Kidney (tissue), 14 donors: ENCODE data around the gene FOXO1. TPM values are rescaled to one million over a fixed set of nuclear protein-coding genes. Genes with fewer than 3 reads are reported as not detected.

ENCODE experiments used
- DNase-seq, 5 donors: peaks; one replicate each; pipeline ENCODE4 v3.0.0-alpha.2; 2013 to 2020
- FAIRE-seq: peaks from 2 replicates; lab custom pipeline; 2012; peaks lifted over from hg19 to GRCh38; lab: Jason Lieb, UNC
- H3K27ac ChIP-seq, 2 donors: one replicate each; pipeline ENCODE4 v1.7.0; 2013; ENCODE audit warnings: low read depth in 2 of 2, low read length in 2 of 2, inconsistent platforms in 1 of 2
- H3K27me3 ChIP-seq: one replicate; pipeline ENCODE4 v1.7.1; 2013; ENCODE audit warnings: low read length, inconsistent platforms; ENCODE audit not compliant: control insufficient read depth, insufficient read depth
- H3K36me3 ChIP-seq, 3 donors: one replicate each; pipeline versions ENCODE4 v1.7.0 to v1.7.1; 2013; ENCODE audit warnings: low read length in 3 of 3, control low read depth in 1 of 3, inconsistent platforms in 1 of 3; ENCODE audit not compliant: insufficient read depth in 3 of 3, control insufficient read depth in 2 of 3
- H3K4me1 ChIP-seq, 3 donors: one replicate each; pipeline versions ENCODE4 v1.7.0 to v1.7.1; 2013; ENCODE audit warnings: low read length in 3 of 3, inconsistent platforms in 1 of 3, low read depth in 1 of 3; ENCODE audit not compliant: control insufficient read depth in 2 of 3, insufficient read depth in 2 of 3
- H3K4me3 ChIP-seq, 3 donors: one replicate each; pipeline versions ENCODE4 v1.7.0 to v1.8.1; 2013; ENCODE audit warnings: low read length in 3 of 3, control low read depth in 1 of 3, inconsistent platforms in 1 of 3
- H3K9ac ChIP-seq, 3 donors: one replicate each; pipeline versions ENCODE4 v1.7.0 to v1.7.1; 2013; ENCODE audit warnings: low read length in 3 of 3, control low read depth in 1 of 3, inconsistent platforms in 1 of 3
- H3K9me3 ChIP-seq, 3 donors: one replicate each; pipeline versions ENCODE4 v1.7.0 to v1.7.1; 2013; ENCODE audit warnings: low read length in 3 of 3, control low read depth in 1 of 3, inconsistent platforms in 1 of 3; ENCODE audit not compliant: control insufficient read depth in 2 of 3, insufficient read depth in 1 of 3
- CTCF ChIP-seq: IDR thresholded peaks from 3 replicates; pipeline ENCODE4 v1.5.1; 2012; ENCODE audit warnings: mild to moderate bottlenecking, moderate library complexity, borderline replicate concordance; ENCODE audit not compliant: insufficient read depth; ENCODE audit errors: extremely low read depth
- intact Hi-C: fragments of 100-400 bp; cut with DNase I; formaldehyde crosslinking; loops from one replicate; pipeline ENCODE4 v1.11.1; 2022
- polyA plus RNA-seq: library from polyadenylated mRNA; stranded (reverse); fragments of 350-450 nt; fragmentation: Illumina TruSeq; extraction: RNeasy Lipid Tissue Mini Kit (QIAGEN cat#74804); gene quantifications from one replicate; pipeline ENCODE4 v1.2.3, GENCODE V29; 2014; ENCODE audit warnings: low read depth, low replicate concordance; ENCODE audit not compliant: insufficient read depth
- total RNA-seq: library from RNA; stranded (reverse); fragmentation: NEBNext Ultra II Directional; extraction: Animal tissue kit (Norgen Biotek cat#: 25700); gene quantifications from one replicate; pipeline ENCODE4 v1.2.1, GENCODE V29; 2021
- donor health status: control.
- donor health status: control.
- donor health status: control.
- donor health status: control.
- donor health status: control.
- donor health status: DM: yes; HTN: yes; CAD: no.
- donor health status: Normal renal cell carcinoma (clear cell type).

Gene FOXO1
- total and polyA plus RNA-seq, 2 donors from 2014 or later = 8.6 to 54.6 TPM

GRCh38 chr13:40598569-40598968 is 67.9 kb downstream of the FOXO1 start:
- Histone ChIP-seq H3K9me3 (no peaks in the 10 kb centered on the region), H3K9ac (no peak overlapping the region), H3K4me3 (no peak overlapping the region), H3K27ac (no peak overlapping the region), H3K36me3 (no peaks in the 10 kb centered on the region), H3K27me3 (no peaks in the 10 kb centered on the region), H3K4me1 (peaks cover 0 to 30% (median 27%) of the 10 kb centered on the region in 3 donors)
- FAIRE-seq = no peak
- DNase-seq = no peak
- intact Hi-C loops = no loop called here
- TF ChIP-seq CTCF = no peak

GRCh38 chr13:40597735-40598365 is 68.6 kb downstream of the FOXO1 start:
- intact Hi-C loops = no loop called here
- Histone ChIP-seq H3K27me3 (no peaks in the 10 kb centered on the region), H3K9me3 (no peaks in the 10 kb centered on the region), H3K4me3 (peak overlapping the region in 2 of 3 donors; percentile 16 to 25), H3K36me3 (no peaks in the 10 kb centered on the region), H3K27ac (peak overlapping the region; percentile 62 to 66), H3K9ac (peak overlapping the region in 1 of 3 donors; percentile 30), H3K4me1 (peaks cover 0 to 27% (median 27%) of the 10 kb centered on the region in 3 donors)
- no peak for FAIRE-seq
- TF ChIP-seq CTCF = no peak
- DNase-seq = peak in 3 of 5 donors; percentile 24 to 33 (median 28)

GRCh38 chr13:40596484-40596883 is 70.0 kb downstream of the FOXO1 start:
- no peaks in the 10 kb centered on the region for H3K9me3 ChIP-seq
- FAIRE-seq = no peak
- TF ChIP-seq CTCF = no peak
- intact Hi-C loops = no loop called here
- peak overlapping the region in 1 of 2 donors; percentile 5 for H3K27ac ChIP-seq
- peaks cover 0 to 27% (median 23%) of the 10 kb centered on the region in 3 donors for H3K4me1 ChIP-seq
- no peak overlapping the region for H3K4me3 ChIP-seq
- no peak for DNase-seq
- H3K36me3 ChIP-seq = no peaks in the 10 kb centered on the region
- H3K27me3 ChIP-seq = no peaks in the 10 kb centered on the region
- no peak overlapping the region for H3K9ac ChIP-seq
